Activated B cell treated with CpG ODN at 0.5 μM for 24 hours (primary cell): Measurements from ENCODE around the gene WNT9A. TPM values are rescaled to one million over a fixed set of nuclear protein-coding genes. Genes with fewer than 3 reads are reported as not detected.

Source experiments
- ATAC-seq: fragments of 200-7000 bp; cut with Tn5 transposase; one replicate; pipeline ENCODE4 v1.10.0; 2021; ENCODE audit warnings: low read depth, mild to moderate bottlenecking, moderate library complexity
- CTCF ChIA-PET: fragments of 350-600 bp; sonication (Branson Sonifier 250); formaldehyde crosslinking; loops from one replicate; lab custom pipeline; 2021; ENCODE audit warnings: antibody characterized with exemption; lab: Charles Lee
- POLR2A ChIA-PET: fragments of 350-600 bp; sonication (Branson Sonifier 250); formaldehyde crosslinking; loops from one replicate; lab custom pipeline; 2021; ENCODE audit warnings: antibody characterized with exemption; lab: Charles Lee
- DNase-seq: peaks from one replicate; pipeline ENCODE4 v3.0.0; 2022
- H3K27ac Mint-ChIP-seq: one replicate; pipeline ENCODE4 v1.8.0; 2020; ENCODE audit warnings: mixed read lengths
- H3K27me3 Mint-ChIP-seq: one replicate; pipeline ENCODE4 v1.8.0; 2021; ENCODE audit warnings: mixed read lengths
- H3K36me3 Mint-ChIP-seq: one replicate; pipeline ENCODE4 v1.8.0; 2021; ENCODE audit warnings: low read depth, mixed read lengths
- H3K4me1 Mint-ChIP-seq: one replicate; pipeline ENCODE4 v1.8.0; 2021; ENCODE audit warnings: mixed read lengths
- H3K4me3 Mint-ChIP-seq: one replicate; pipeline ENCODE4 v1.8.0; 2020; ENCODE audit warnings: mild to moderate bottlenecking, mixed read lengths
- H3K9me3 Mint-ChIP-seq: one replicate; pipeline ENCODE4 v1.8.0; 2020; ENCODE audit warnings: mixed read lengths
- intact Hi-C: fragments of 100-400 bp; cut with micrococcal nuclease; formaldehyde crosslinking; loops from one replicate; pipeline ENCODE4 v1.15.1; 2024
- total RNA-seq: library from RNA; stranded (reverse); gene quantifications from 2 replicates; pipeline ENCODE4 v1.2.3, GENCODE V29; 2022
- TF ChIP-seq, protein P1 (sequence below): fragments of 200-600 bp; IDR thresholded peaks from one replicate; pipeline ENCODE4 v1.8.0; 2022; ENCODE audit warnings: antibody characterized with exemption, mild to moderate bottlenecking

Gene WNT9A
- total RNA-seq, 1 donor from 2014 or later = not detected

DNA sequence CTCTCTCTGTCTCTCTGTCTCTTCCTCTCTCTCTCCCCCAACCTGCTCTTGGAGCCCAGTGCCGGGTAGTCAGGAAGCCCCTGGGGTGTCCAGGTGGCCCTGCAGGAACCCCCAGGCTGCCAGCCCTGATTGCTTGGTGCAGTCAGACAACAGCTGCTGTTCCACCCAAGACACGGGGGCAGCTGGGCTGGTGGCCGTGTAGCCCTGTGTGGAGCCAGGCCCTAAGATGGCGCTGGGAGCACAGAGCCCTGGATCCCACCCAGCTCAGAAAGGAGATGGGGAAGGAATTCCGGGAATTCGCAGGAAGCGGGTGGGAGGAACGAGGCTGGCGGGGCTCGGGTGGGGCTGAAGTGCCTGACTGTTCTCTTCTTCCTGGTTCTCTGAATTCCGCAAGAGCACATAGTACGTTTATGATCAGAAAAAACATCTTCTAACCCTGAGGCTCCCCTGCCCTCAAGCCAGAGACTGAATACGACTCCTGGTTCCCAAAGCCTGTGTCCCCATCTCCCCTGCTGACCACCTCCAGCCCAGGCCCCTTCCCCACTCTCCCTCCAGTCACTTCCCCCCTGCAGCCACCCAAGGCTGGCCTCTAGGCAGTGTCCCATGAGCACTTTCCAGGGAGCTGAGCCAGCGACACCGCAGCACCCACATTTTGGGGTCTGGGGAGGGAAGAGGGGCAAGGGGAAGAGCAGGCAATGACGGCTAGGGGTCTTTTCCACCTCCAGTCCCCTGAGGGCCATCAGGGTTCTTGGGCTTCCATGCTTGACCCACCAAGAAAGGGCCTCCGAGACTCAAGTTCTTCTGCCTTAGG is 55.0 kb downstream of the WNT9A start:
- TF ChIP-seq, protein P1, sequence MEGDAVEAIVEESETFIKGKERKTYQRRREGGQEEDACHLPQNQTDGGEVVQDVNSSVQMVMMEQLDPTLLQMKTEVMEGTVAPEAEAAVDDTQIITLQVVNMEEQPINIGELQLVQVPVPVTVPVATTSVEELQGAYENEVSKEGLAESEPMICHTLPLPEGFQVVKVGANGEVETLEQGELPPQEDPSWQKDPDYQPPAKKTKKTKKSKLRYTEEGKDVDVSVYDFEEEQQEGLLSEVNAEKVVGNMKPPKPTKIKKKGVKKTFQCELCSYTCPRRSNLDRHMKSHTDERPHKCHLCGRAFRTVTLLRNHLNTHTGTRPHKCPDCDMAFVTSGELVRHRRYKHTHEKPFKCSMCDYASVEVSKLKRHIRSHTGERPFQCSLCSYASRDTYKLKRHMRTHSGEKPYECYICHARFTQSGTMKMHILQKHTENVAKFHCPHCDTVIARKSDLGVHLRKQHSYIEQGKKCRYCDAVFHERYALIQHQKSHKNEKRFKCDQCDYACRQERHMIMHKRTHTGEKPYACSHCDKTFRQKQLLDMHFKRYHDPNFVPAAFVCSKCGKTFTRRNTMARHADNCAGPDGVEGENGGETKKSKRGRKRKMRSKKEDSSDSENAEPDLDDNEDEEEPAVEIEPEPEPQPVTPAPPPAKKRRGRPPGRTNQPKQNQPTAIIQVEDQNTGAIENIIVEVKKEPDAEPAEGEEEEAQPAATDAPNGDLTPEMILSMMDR = no peak
- DNase-seq (peak; percentile 10), ATAC-seq (no peak)
- Mint-ChIP-seq H3K36me3 (no peaks in the 10 kb centered on the region), H3K27ac (no peak overlapping the region), H3K27me3 (no peaks in the 10 kb centered on the region), H3K4me1 (peaks cover 2% of the 10 kb centered on the region), H3K9me3 (no peaks in the 10 kb centered on the region), H3K4me3 (no peak overlapping the region)
- intact Hi-C loops = no loop called here
- ChIA-PET CTCF (no interaction called here), POLR2A (no interaction called here)

DNA sequence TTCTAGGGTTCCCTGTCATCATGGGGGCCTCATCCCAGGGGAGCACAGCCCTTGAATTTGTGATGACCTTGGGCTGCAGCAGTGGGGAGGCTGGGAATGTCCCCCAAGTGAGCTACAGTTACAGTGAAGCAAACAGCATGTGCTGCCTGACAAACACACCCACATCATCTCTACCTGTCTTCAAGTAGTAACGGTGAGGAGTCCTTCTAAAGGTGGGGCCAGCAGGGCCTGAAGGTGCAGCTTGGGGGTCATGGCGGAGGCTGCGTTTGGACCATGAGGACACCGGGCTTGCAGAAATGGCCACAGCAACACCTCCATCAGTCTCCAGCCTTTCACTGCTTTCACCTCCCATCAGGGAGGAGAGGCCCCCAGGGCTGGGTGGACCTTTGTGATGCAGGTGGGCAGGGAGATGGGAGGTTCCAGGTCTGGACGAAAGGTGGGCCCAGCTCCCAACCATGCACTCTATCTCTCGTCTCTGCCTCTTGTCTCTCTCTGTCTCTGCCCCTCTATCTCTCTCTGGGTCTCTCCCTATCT is 55.7 kb downstream of the WNT9A start:
- ChIA-PET POLR2A (no interaction called here), CTCF (no interaction called here)
- Mint-ChIP-seq H3K4me1 (peaks cover 2% of the 10 kb centered on the region), H3K9me3 (no peaks in the 10 kb centered on the region), H3K36me3 (no peaks in the 10 kb centered on the region), H3K27me3 (no peaks in the 10 kb centered on the region), H3K4me3 (no peak overlapping the region), H3K27ac (no peak overlapping the region)
- ATAC-seq (no peak), DNase-seq (no peak)
- intact Hi-C loops = no loop called here
- TF ChIP-seq, protein P1 = no peak

DNA sequence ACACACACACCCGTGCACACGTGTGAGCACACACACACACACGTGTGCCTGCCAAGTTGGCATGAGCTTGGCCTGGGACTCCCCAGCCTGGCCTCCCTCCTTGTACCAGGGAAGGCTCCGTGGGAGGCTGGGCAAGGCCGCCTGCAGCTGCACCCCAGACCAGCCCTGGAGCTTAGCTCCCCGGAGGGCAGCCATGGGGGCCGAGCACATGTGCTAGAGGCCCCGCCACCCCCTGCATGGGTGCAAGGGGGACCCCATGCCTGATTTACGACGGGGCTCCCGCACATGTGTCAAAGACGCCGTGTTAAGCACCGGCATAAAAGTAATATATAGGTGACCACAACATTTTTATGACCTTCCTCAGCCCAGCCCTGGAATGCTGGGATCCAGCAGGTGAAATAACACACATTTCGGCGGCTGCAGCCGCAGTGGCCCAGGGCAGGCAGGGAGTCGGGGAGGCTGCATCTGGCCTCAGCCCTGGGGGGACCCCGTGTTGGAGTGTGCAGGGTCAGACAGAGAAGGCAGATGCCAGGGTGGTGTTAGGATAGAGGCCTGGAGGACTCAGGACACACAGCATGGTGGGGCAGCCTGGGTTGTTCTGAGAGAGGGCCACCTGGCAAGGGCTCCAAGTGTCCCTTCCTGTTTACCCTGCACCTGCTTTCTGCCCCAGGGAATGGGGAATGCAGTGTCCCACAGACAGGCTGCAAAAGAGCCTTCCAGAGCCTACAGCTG is 56.3 kb downstream of the WNT9A start:
- no peaks in the 10 kb centered on the region for H3K36me3 Mint-ChIP-seq
- no peaks in the 10 kb centered on the region for H3K27me3 Mint-ChIP-seq
- peaks cover 2% of the 10 kb centered on the region for H3K4me1 Mint-ChIP-seq
- H3K4me3 Mint-ChIP-seq = no peak overlapping the region
- CTCF ChIA-PET = no interaction called here
- TF ChIP-seq, protein P1 = no peak
- no peaks in the 10 kb centered on the region for H3K9me3 Mint-ChIP-seq
- no peak overlapping the region for H3K27ac Mint-ChIP-seq
- DNase-seq (no peak), ATAC-seq (no peak)
- intact Hi-C loops = no loop called here
- POLR2A ChIA-PET = no interaction called here

DNA sequence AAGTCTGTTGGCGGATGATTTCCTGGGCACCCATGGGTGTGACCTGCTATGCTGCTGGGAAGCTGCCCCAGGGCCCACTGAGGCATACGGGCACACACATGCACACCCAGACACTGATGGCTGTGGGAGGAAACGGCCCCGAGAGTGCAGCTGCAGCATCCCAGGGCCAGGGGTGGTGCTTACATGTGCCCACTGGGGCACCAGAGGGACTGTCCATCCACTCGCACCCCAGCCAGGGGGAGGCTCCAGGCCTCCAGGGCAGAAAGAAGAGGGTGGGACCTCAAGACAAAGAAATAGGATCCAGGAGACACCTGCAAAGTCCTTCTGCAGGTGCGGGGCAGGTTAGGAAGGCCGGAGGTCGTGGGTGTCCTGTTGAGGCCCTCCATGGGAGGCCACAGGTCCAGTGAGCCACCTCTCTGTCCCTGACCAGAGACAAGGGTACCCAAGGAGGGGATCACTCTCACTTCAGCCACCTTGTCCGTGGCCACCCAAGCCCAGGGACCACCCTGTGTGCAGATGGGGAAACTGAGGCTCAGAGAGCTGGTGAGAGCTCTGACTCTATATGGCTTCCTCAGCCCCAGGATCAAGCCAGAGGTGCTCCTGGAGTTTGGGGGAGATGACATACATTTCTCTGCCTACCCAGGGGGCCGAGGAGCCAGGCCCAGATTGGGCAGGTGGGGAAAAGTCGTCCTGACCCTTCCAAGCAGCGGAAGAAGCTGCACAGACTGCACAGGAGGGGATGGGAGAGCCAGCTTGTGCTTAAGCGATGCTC is 57.1 kb downstream of the WNT9A start:
- no peaks in the 10 kb centered on the region for H3K9me3 Mint-ChIP-seq
- no peaks in the 10 kb centered on the region for H3K36me3 Mint-ChIP-seq
- POLR2A ChIA-PET = no interaction called here
- intact Hi-C loops = no loop called here
- H3K4me3 Mint-ChIP-seq = no peak overlapping the region
- CTCF ChIA-PET = no interaction called here
- H3K27ac Mint-ChIP-seq = no peak overlapping the region
- DNase-seq (peak; percentile 11), ATAC-seq (no peak)
- TF ChIP-seq, protein P1 = no peak
- H3K27me3 Mint-ChIP-seq = no peaks in the 10 kb centered on the region
- peaks cover 3% of the 10 kb centered on the region for H3K4me1 Mint-ChIP-seq
